Measurements from ENCODE around the gene KCNA3.

GRCh38 chr1:110627764-110628163, 47.0 kb downstream of the KCNA3 start:
- TF ChIP-seq, protein P1, sequence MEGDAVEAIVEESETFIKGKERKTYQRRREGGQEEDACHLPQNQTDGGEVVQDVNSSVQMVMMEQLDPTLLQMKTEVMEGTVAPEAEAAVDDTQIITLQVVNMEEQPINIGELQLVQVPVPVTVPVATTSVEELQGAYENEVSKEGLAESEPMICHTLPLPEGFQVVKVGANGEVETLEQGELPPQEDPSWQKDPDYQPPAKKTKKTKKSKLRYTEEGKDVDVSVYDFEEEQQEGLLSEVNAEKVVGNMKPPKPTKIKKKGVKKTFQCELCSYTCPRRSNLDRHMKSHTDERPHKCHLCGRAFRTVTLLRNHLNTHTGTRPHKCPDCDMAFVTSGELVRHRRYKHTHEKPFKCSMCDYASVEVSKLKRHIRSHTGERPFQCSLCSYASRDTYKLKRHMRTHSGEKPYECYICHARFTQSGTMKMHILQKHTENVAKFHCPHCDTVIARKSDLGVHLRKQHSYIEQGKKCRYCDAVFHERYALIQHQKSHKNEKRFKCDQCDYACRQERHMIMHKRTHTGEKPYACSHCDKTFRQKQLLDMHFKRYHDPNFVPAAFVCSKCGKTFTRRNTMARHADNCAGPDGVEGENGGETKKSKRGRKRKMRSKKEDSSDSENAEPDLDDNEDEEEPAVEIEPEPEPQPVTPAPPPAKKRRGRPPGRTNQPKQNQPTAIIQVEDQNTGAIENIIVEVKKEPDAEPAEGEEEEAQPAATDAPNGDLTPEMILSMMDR (IDR thresholded peaks at IDR 0.05) = no peak
- TF ChIP-seq POLR2A (IDR thresholded peaks at IDR 0.05) (no peak), EP300 (IDR thresholded peaks at IDR 0.05) (no peak)
